Hippocampal formation (tissue), 2 donors: Measurements from ENCODE around the gene GALNT4.
A peak's percentile ranks its signal among the peaks of the same experiment; 100 is the strongest.

Experiments used
- DNase-seq, 2 donors: peaks; one replicate each; lab custom pipeline; 2025; lab: John Stamatoyannopoulos, UW

GALNT4 gene

GRCh38 chr12:89493670-89494302 is 30.8 kb downstream of the GALNT4 start:
- no peak for DNase-seq

- DNase-seq = no peak
Observed at GRCh38 chr12:89492883-89493282, 31.7 kb downstream of the GALNT4 start.

GRCh38 chr12:89490922-89491321 is 33.7 kb downstream of the GALNT4 start:
- no peak for DNase-seq

- DNase-seq = no peak
Observed at GRCh38 chr12:89486264-89486663, 38.3 kb downstream of the GALNT4 start.

GRCh38 chr12:89484470-89484869 is 40.1 kb downstream of the GALNT4 start:
- no peak for DNase-seq

- DNase-seq = peak in 1 of 2 donors; percentile 61
Observed at GRCh38 chr12:89481213-89481914, 43.2 kb downstream of the GALNT4 start.

- no peak for DNase-seq
Observed at GRCh38 chr12:89479982-89480381, 44.6 kb downstream of the GALNT4 start.

- DNase-seq = no peak
Observed at GRCh38 chr12:89477633-89478279, 46.8 kb downstream of the GALNT4 start.

- no peak for DNase-seq
Observed at GRCh38 chr12:89476904-89477595, 47.5 kb downstream of the GALNT4 start.

GRCh38 chr12:89476232-89476631 is 48.4 kb downstream of the GALNT4 start:
- no peak for DNase-seq

GRCh38 chr12:89475203-89475990 is 49.2 kb downstream of the GALNT4 start:
- no peak for DNase-seq

GRCh38 chr12:89474615-89475014 is 50.0 kb downstream of the GALNT4 start:
- DNase-seq = no peak
